Gastroesophageal sphincter (tissue), 4 donors: Measurements from ENCODE around the gene TTF2. TPM values are rescaled to one million over a fixed set of nuclear protein-coding genes. Genes with fewer than 3 reads are reported as not detected.

ENCODE experiments used
- ATAC-seq: fragments of 150-250 bp; one replicate; pipeline ENCODE4 v1.9.1; 2016; ENCODE audit warnings: mild to moderate bottlenecking, moderate library complexity
- H3K27ac ChIP-seq, 4 donors: fragments of 200-600 bp; sonication (generic) in 3 of 4; 1 replicate in 3 of 4; 2 replicates in 1 of 4; pipeline ENCODE4 v1.5.1; 2016 to 2019
- H3K27me3 ChIP-seq: fragments of 200-600 bp; sonication (generic); one replicate; pipeline ENCODE4 v1.5.1; 2019
- H3K36me3 ChIP-seq, 2 donors: fragments of 200-600 bp; sonication (generic); one replicate each; pipeline ENCODE4 v1.5.1; 2019; ENCODE audit warnings: control low read depth in 1 of 2
- H3K4me1 ChIP-seq, 3 donors: fragments of 200-600 bp; sonication (generic); 1 replicate in 2 of 3; 2 replicates in 1 of 3; pipeline ENCODE4 v1.5.1; 2016 to 2019; ENCODE audit warnings: control low read depth in 2 of 3
- H3K4me3 ChIP-seq, 2 donors: fragments of 200-600 bp; sonication (generic); one replicate each; pipeline ENCODE4 v1.5.1; 2019; ENCODE audit warnings: mild to moderate bottlenecking in 1 of 2, moderate library complexity in 1 of 2
- H3K9me3 ChIP-seq, 3 donors: fragments of 200-600 bp; sonication (generic); one replicate each; pipeline ENCODE4 v1.5.1; 2017 to 2019; ENCODE audit warnings: control low read depth in 2 of 3
- EP300 ChIP-seq: sonication (generic); formaldehyde crosslinking; IDR thresholded peaks from one replicate; pipeline ENCODE4 v1.6.1; 2017; ENCODE audit warnings: antibody characterized with exemption, mild to moderate bottlenecking
- POLR2A ChIP-seq, 2 donors: fragments of 450-650 bp; IDR thresholded peaks; one replicate each; pipeline ENCODE4 v1.6.1; 2017; ENCODE audit warnings: antibody characterized with exemption in 2 of 2, mild to moderate bottlenecking in 2 of 2, moderate library complexity in 1 of 2
- POLR2AphosphoS5 ChIP-seq: sonication (generic); formaldehyde crosslinking; IDR thresholded peaks from one replicate; pipeline ENCODE4 v1.6.1; 2017; ENCODE audit warnings: antibody characterized with exemption
- WGBS, 2 donors: methylation state at CpG; one replicate each; pipeline ENCODE4 v1.1.5; 2018; ENCODE audit warnings: low coverage in 1 of 2; 5-methylcytosine and 5-hydroxymethylcytosine counted together
- total RNA-seq, 4 donors: library from RNA; depleted of rRNA; stranded (reverse); fragments of >200 nt; gene quantifications; one replicate each; pipeline ENCODE4 v1.1.0, GENCODE V29; 2016
- TF ChIP-seq, protein P1 (sequence below), 4 experiments: fragments of 200-600 bp in 2 of 4; fragments of 450-650 bp in 2 of 4; sonication (generic) in 1 of 4; IDR thresholded peaks; one replicate each; pipeline ENCODE4 v1.5.1; 2017 to 2019; ENCODE audit warnings: antibody characterized with exemption in 4 of 4, mild to moderate bottlenecking in 2 of 4, moderate library complexity in 2 of 4

TTF2 gene
- total RNA-seq, 4 donors from 2014 or later: 5.6 to 21.1 (median 13.5) TPM

- WGBS, 2 donors: 27 to 47% methylated on average over 19 to 29 of the region's 42 CpGs
- H3K27ac ChIP-seq: peak overlapping the region; percentile 4 to 86 (median 66)
- H3K4me1 ChIP-seq: peaks cover 0 to 20% (median 5%) of the 10 kb centered on the region in 3 donors
- peak overlapping the region; percentile 67 to 82 for H3K4me3 ChIP-seq
- no peaks in the 10 kb centered on the region for H3K36me3 ChIP-seq
- H3K9me3 ChIP-seq: no peaks in the 10 kb centered on the region
- peak; percentile 55 for ATAC-seq
- no peaks in the 10 kb centered on the region for H3K27me3 ChIP-seq
- TF ChIP-seq POLR2AphosphoS5 (no peak), EP300 (no peak), POLR2A (IDR thresholded peaks at IDR 0.05) (peak in 1 of 2 donors; percentile 4)
- TF ChIP-seq, protein P1, sequence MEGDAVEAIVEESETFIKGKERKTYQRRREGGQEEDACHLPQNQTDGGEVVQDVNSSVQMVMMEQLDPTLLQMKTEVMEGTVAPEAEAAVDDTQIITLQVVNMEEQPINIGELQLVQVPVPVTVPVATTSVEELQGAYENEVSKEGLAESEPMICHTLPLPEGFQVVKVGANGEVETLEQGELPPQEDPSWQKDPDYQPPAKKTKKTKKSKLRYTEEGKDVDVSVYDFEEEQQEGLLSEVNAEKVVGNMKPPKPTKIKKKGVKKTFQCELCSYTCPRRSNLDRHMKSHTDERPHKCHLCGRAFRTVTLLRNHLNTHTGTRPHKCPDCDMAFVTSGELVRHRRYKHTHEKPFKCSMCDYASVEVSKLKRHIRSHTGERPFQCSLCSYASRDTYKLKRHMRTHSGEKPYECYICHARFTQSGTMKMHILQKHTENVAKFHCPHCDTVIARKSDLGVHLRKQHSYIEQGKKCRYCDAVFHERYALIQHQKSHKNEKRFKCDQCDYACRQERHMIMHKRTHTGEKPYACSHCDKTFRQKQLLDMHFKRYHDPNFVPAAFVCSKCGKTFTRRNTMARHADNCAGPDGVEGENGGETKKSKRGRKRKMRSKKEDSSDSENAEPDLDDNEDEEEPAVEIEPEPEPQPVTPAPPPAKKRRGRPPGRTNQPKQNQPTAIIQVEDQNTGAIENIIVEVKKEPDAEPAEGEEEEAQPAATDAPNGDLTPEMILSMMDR (IDR thresholded peaks at IDR 0.05): no peak
Measured at GRCh38 chr1:117060441-117061317, 553 bp downstream of the TTF2 start.

GRCh38 chr1:117061986-117062415, 1.9 kb downstream of the TTF2 start:
- H3K9me3 ChIP-seq: no peaks in the 10 kb centered on the region
- TF ChIP-seq EP300: no peak
- no peak for TF ChIP-seq POLR2AphosphoS5
- TF ChIP-seq, protein P1 (IDR thresholded peaks at IDR 0.05): no peak
- no peak for TF ChIP-seq POLR2A (IDR thresholded peaks at IDR 0.05)
- no peak overlapping the region for H3K4me3 ChIP-seq
- H3K27ac ChIP-seq: no peak overlapping the region
- peaks cover 0 to 20% (median 5%) of the 10 kb centered on the region in 3 donors for H3K4me1 ChIP-seq
- ATAC-seq: no peak
- no peaks in the 10 kb centered on the region for H3K27me3 ChIP-seq
- H3K36me3 ChIP-seq: no peaks in the 10 kb centered on the region
- WGBS, 2 donors: 18 to 75% methylated on average over 2 of the region's 2 CpGs

GRCh38 chr1:117066367-117066766, 6.2 kb downstream of the TTF2 start:
- ATAC-seq: no peak
- no peaks in the 10 kb centered on the region for H3K9me3 ChIP-seq
- no peak overlapping the region for H3K27ac ChIP-seq
- WGBS, 2 donors: 37 to 53% methylated on average over 6 of the region's 6 CpGs
- no peaks in the 10 kb centered on the region for H3K27me3 ChIP-seq
- peaks cover 0 to 5% (median 0%) of the 10 kb centered on the region in 3 donors for H3K4me1 ChIP-seq
- no peak overlapping the region for H3K4me3 ChIP-seq
- TF ChIP-seq EP300 (no peak), POLR2A (IDR thresholded peaks at IDR 0.05) (no peak), POLR2AphosphoS5 (no peak)
- TF ChIP-seq, protein P1 (IDR thresholded peaks at IDR 0.05): no peak
- no peaks in the 10 kb centered on the region for H3K36me3 ChIP-seq

DNA sequence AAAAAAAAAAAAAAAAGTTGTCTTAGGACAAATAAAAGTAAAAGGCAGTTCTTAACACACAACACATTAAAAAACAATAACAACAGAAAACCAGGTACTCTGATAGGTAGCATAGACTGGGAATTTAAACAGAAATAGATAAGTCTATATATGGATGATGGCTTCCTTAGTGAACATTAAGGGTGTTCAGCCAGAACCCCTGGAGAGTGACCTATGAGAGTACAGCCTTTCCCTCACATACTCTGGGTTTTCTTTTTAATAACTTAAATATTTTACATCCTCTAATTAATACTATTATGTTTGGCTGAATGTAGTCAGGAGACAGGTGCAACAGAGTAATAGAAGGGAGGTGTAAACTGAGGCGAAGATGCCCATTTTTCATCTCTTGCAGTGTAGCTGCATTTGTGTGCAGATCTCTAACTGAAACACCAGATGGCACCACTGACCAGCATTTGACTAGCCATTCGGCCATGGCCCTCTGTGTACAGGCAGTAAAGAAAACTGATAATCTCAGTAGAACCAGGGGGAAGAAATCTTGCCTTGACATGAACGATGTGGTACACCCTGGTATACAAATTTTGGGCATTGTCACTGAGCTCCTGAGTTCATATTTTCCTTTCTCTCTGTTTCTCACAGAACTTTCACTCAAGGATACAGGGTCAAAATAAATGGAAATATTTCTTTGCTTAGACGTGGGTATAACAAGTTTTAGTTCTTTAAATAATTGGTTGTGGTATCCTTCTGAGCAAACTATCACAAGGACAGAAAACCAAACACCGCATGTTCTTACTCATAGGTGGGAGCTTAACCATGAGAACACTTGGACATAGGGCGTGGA, 7.6 kb downstream of the TTF2 start:
- TF ChIP-seq, protein P1 (IDR thresholded peaks at IDR 0.05): peak; percentile 74 to 81 (median 76)
- TF ChIP-seq POLR2AphosphoS5: no peak
- Histone ChIP-seq H3K27ac (no peak overlapping the region), H3K9me3 (no peaks in the 10 kb centered on the region), H3K36me3 (no peaks in the 10 kb centered on the region), H3K4me1 (no peaks in the 10 kb centered on the region), H3K27me3 (no peaks in the 10 kb centered on the region), H3K4me3 (no peak overlapping the region)
- 43 to 56% methylated on average over 5 to 6 of the region's 6 CpGs for WGBS, 2 donors
- ATAC-seq: peak; percentile 71
